ENCODE data around the gene THADA.

DNA sequence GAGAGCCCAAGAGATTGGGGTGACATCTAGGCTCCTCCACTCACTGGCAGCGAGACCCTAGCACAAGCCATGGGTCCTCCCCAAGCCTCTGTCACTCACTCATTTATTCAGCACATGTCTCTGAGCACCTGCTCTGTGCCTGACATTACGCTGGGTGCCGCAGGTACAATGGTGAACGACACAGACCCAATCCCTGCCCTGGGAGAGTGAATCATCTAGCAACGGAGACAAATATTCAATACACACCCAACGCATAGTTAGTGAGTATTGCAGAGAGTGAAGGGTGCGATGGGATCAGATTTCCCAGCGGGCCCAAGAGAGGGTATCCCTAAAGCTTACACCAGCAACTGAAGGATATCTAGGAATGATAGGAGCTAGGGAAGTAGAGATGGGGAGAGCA lies 414.9 kb downstream of the THADA start:
- TF ChIP-seq, protein P1, sequence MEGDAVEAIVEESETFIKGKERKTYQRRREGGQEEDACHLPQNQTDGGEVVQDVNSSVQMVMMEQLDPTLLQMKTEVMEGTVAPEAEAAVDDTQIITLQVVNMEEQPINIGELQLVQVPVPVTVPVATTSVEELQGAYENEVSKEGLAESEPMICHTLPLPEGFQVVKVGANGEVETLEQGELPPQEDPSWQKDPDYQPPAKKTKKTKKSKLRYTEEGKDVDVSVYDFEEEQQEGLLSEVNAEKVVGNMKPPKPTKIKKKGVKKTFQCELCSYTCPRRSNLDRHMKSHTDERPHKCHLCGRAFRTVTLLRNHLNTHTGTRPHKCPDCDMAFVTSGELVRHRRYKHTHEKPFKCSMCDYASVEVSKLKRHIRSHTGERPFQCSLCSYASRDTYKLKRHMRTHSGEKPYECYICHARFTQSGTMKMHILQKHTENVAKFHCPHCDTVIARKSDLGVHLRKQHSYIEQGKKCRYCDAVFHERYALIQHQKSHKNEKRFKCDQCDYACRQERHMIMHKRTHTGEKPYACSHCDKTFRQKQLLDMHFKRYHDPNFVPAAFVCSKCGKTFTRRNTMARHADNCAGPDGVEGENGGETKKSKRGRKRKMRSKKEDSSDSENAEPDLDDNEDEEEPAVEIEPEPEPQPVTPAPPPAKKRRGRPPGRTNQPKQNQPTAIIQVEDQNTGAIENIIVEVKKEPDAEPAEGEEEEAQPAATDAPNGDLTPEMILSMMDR (IDR thresholded peaks at IDR 0.05; ENCODE audit: low read depth, low read length, poor library complexity, severe bottlenecking), result no peak
- no peak for TF ChIP-seq EZH2phosphoT487 (IDR thresholded peaks at IDR 0.05; ENCODE audit: borderline replicate concordance, low read length)

Data from DOHH2 (cell line).